Posterior vena cava (tissue), 2 donors: ENCODE results near the gene KCP. TPM values are rescaled to one million over a fixed set of nuclear protein-coding genes. Genes with fewer than 3 reads are reported as not detected.

Experiments
- DNase-seq: peaks from one replicate; pipeline ENCODE4 v3.0.0-alpha.2; 2020; ENCODE audit warnings: low spot score
- intact Hi-C, 2 donors: fragments of 100-400 bp; cut with DNase I; formaldehyde crosslinking; loops; one replicate each; pipeline versions ENCODE4 v1.14.1 to v1.14.2; 2022 to 2023
- total RNA-seq, 2 donors: library from RNA; stranded (reverse); fragmentation: NEBNext Ultra II Directional; extraction: Animal tissue kit (Norgen Biotek cat#: 25700); gene quantifications; one replicate each; pipeline ENCODE4 v1.2.1, GENCODE V29; 2021
- donor health status: DM: yes; HTN: yes; CAD: no.
- donor health status: DM: yes; HTN: yes; CAD: no.

KCP gene
- total RNA-seq, 2 donors from 2014 or later = 0.95 to 1.3 TPM

- no peak for DNase-seq
- intact Hi-C loops = no loop called here
These were observed 42.5 kb downstream of the KCP start for GRCh38 chr7:128867842-128868623.

- intact Hi-C loops = no loop called here
These were observed 43.3 kb downstream of the KCP start for GRCh38 chr7:128867241-128867640.

GRCh38 chr7:128865996-128866877, 44.3 kb downstream of the KCP start:
- intact Hi-C loops = no loop called here
- no peak for DNase-seq

More at GRCh38 chr7:128867241-128867640, 43.3 kb downstream of the KCP start:
- DNase-seq = no peak

- no peak for DNase-seq
- intact Hi-C loops = no loop called here
These were observed 45.2 kb downstream of the KCP start for GRCh38 chr7:128865303-128865702.

GRCh38 chr7:128863433-128863989, 47.0 kb downstream of the KCP start:
- DNase-seq = no peak
- intact Hi-C loops = no loop called here

- peak; percentile 100 for DNase-seq
- intact Hi-C loops = no loop called here
These were observed 47.7 kb downstream of the KCP start, which contains the start of gene ATP6V1F for GRCh38 chr7:128862571-128863432. Gene ATP6V1F, plus strand, starts transcription at chr7:128862856. Its CDS starts 49 bp downstream, at chr7:128862905.

GRCh38 chr7:128861957-128862570, 48.4 kb downstream of the KCP start:
- intact Hi-C loops = no loop called here
- DNase-seq = no peak

- intact Hi-C loops = no loop called here
These were observed 50.1 kb downstream of the KCP start for GRCh38 chr7:128860158-128861073.

GRCh38 chr7:128859232-128860157, 51.0 kb downstream of the KCP start:
- DNase-seq = no peak
- intact Hi-C loops = no loop called here

More at GRCh38 chr7:128860158-128861073, 50.1 kb downstream of the KCP start:
- DNase-seq = no peak

GRCh38 chr7:128858380-128859231, 51.9 kb downstream of the KCP start:
- DNase-seq = no peak
- intact Hi-C loops = no loop called here

- no peak for DNase-seq
These were observed 54.3 kb downstream of the KCP start for GRCh38 chr7:128856001-128856718.

GRCh38 chr7:128855559-128855958, 55.0 kb downstream of the KCP start:
- DNase-seq = no peak
- intact Hi-C loops = no loop called here

More at GRCh38 chr7:128856001-128856718, 54.3 kb downstream of the KCP start:
- intact Hi-C loops = no loop called here

GRCh38 chr7:128854396-128854795, 56.1 kb downstream of the KCP start:
- no peak for DNase-seq

GRCh38 chr7:128853799-128854198, 56.7 kb downstream of the KCP start:
- intact Hi-C loops = no loop called here

More at GRCh38 chr7:128854396-128854795, 56.1 kb downstream of the KCP start:
- intact Hi-C loops = no loop called here

More at GRCh38 chr7:128853799-128854198, 56.7 kb downstream of the KCP start:
- no peak for DNase-seq
